HUES6 (cell line): ENCODE results near the gene ZDHHC22.
A peak's percentile ranks its signal among the peaks of the same experiment; 100 is the strongest.

Experiments
- H3K27ac ChIP-seq: 2 replicates; pipeline ENCODE4 v1.7.0; 2013; ENCODE audit warnings: low read depth, mild to moderate bottlenecking, low read length, inconsistent platforms
- H3K27me3 ChIP-seq: 2 replicates; pipeline ENCODE4 v1.6.1; 2013; ENCODE audit warnings: low read length; ENCODE audit not compliant: control insufficient read depth, insufficient read depth
- H3K36me3 ChIP-seq: 2 replicates; pipeline ENCODE4 v1.6.1; 2013; ENCODE audit warnings: low read length; ENCODE audit not compliant: control insufficient read depth, insufficient read depth
- H3K4me1 ChIP-seq: 2 replicates; pipeline ENCODE4 v1.6.1; 2013; ENCODE audit warnings: low read length; ENCODE audit not compliant: control insufficient read depth, insufficient read depth
- H3K4me3 ChIP-seq: 2 replicates; pipeline ENCODE4 v1.5.1; 2013; ENCODE audit warnings: low read depth, low read length
- H3K9ac ChIP-seq: one replicate; pipeline ENCODE4 v1.6.1; 2013; ENCODE audit warnings: mild to moderate bottlenecking, low read length
- H3K9me3 ChIP-seq: 2 replicates; pipeline ENCODE4 v1.6.1; 2013; ENCODE audit warnings: low read depth, low read length; ENCODE audit not compliant: control insufficient read depth, insufficient read depth

Gene ZDHHC22

DNA sequence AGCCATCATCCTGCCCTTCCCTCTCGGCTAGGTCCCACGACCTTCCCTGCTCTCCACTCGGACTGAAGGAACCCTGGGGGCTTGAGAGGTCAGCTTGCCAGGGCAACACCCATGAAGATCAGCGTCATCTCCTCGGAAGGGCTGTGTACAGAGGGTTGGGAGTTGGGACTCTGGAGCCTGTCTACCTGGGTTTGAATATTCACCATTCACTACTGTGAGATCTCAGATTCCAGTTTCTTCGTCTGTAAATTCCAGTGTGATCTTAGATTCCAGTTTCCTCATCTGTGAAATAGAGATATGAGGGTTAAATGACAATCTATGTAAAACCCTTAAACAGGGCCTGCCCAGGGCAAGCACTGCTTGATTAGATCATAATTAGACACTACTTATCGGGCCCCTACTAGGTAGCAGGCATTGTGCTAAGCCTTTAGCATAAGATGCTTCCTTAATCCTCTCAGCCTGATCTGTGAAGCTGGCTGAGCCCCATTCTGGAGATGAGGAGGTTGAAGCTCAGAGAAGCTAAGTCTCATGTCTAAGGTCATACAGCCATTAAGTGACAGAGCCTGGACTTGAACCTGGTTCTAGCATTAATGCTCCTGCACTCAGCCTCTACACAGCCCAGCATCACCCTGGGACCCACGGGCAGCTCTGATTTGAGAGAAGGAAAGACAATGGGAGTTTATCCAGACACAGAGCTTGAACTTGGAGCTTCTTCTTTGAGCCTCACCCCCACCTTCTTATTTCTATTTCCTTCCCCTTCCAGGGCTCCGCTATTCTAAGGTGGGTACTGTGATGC lies 612 bp upstream of the ZDHHC22 start:
- H3K4me1 ChIP-seq: peaks cover 45% of the 10 kb centered on the region
- peaks cover 52% of the 10 kb centered on the region for H3K27me3 ChIP-seq
- no peaks in the 10 kb centered on the region for H3K9me3 ChIP-seq
- peak overlapping the region; percentile 3 for H3K9ac ChIP-seq
- H3K4me3 ChIP-seq: peak overlapping the region; percentile 74
- H3K27ac ChIP-seq: no peak overlapping the region
- no peaks in the 10 kb centered on the region; the same call in 1 of the 2 replicates for H3K36me3 ChIP-seq

GRCh38 chr14:77140359-77141213 lies 1.0 kb downstream of the ZDHHC22 start:
- Histone ChIP-seq H3K9ac (peak overlapping the region; percentile 14), H3K4me1 (peaks cover 35% of the 10 kb centered on the region), H3K36me3 (no peaks in the 10 kb centered on the region; the same call in 1 of the 2 replicates), H3K27me3 (peaks cover 41% of the 10 kb centered on the region), H3K4me3 (peak overlapping the region; percentile 74), H3K27ac (no peak overlapping the region), H3K9me3 (no peaks in the 10 kb centered on the region)

GRCh38 chr14:77139540-77140358 lies 1.8 kb downstream of the ZDHHC22 start:
- peaks cover 43% of the 10 kb centered on the region for H3K27me3 ChIP-seq
- peak overlapping the region; percentile 74 for H3K4me3 ChIP-seq
- no peak overlapping the region for H3K27ac ChIP-seq
- peaks cover 33% of the 10 kb centered on the region for H3K4me1 ChIP-seq
- no peaks in the 10 kb centered on the region; the same call in 1 of the 2 replicates for H3K36me3 ChIP-seq
- H3K9ac ChIP-seq: peak overlapping the region; percentile 13
- H3K9me3 ChIP-seq: no peaks in the 10 kb centered on the region

- no peaks in the 10 kb centered on the region; the same call in 1 of the 2 replicates for H3K36me3 ChIP-seq
- no peaks in the 10 kb centered on the region for H3K9me3 ChIP-seq
- no peak overlapping the region for H3K9ac ChIP-seq
- peaks cover 27% of the 10 kb centered on the region for H3K4me1 ChIP-seq
- H3K27me3 ChIP-seq: peaks cover 50% of the 10 kb centered on the region
- peak overlapping the region; percentile 74; the same call in 1 of the 2 replicates for H3K4me3 ChIP-seq
- H3K27ac ChIP-seq: no peak overlapping the region
Observed at GRCh38 chr14:77139022-77139421, 2.6 kb downstream of the ZDHHC22 start.

DNA sequence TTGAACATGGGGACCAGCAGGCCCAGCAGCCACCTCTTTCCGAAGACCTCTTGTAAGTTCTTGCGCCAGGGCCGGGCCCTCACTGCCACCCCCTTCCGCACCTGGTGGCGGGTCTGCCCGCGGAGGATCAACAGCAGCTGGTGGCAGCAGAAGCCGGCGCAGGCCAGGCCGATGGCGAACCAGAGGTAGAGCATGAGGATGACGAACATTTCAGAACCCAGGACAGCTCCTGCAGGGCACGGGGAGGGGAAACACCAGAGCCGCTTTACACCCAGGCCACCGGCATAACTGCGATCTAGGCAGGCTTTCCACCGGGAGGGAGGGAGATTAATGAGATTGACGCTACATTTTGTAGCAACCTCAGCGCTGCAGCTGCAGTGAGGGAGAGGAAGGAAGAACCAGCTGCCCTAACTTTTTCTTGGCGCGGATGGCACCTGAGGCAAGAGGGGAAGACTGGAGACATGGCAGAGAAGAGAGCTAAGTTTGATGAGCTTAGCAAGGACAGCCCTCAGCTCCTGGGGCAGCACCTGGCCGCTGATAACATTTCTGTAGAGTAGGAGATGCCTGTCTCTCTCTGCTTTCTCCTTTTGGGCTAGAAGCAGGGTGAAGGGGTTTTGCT lies 7.8 kb downstream of the ZDHHC22 start:
- no peaks in the 10 kb centered on the region; the same call in 1 of the 2 replicates for H3K36me3 ChIP-seq

GRCh38 chr14:77131871-77132486 lies 9.6 kb downstream of the ZDHHC22 start:
- Histone ChIP-seq H3K4me1 (0 out of 2 replicates have a peak, but pooled peaks cover 2% of the 10 kb centered on the region), H3K4me3 (no peak overlapping the region), H3K27ac (no peak overlapping the region), H3K9me3 (no peaks in the 10 kb centered on the region), H3K9ac (no peak overlapping the region), H3K36me3 (no peaks in the 10 kb centered on the region; the same call in 1 of the 2 replicates), H3K27me3 (peaks cover 31% of the 10 kb centered on the region)

More for the DNA sequence above, 7.8 kb downstream of the ZDHHC22 start:
- H3K4me3 ChIP-seq: no peak overlapping the region
- H3K27me3 ChIP-seq: peaks cover 31% of the 10 kb centered on the region
- no peak overlapping the region for H3K27ac ChIP-seq
- H3K9ac ChIP-seq: no peak overlapping the region
- no peaks in the 10 kb centered on the region for H3K9me3 ChIP-seq
- no peaks in the 10 kb centered on the region for H3K4me1 ChIP-seq

DNA sequence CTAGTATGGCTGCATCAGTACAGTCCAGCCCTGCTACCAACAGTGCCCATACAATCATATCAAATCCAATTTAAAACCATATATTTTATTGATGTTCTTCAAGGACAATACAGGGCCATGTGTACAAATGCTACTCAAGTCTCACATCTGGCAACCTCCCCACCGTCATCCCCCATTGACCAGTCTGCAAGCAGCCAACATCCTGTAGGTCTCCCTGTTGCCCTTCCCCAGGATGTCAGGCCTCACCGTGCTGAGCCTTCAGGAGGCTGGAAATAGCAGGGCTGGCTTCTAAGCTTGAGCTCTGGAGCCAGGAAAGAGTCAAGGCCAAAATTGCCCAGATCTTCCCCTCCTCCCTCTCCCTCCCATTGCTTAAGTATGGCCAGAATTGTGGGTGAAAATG lies 10.4 kb downstream of the ZDHHC22 start:
- peaks cover 39% of the 10 kb centered on the region for H3K27me3 ChIP-seq
- H3K4me3 ChIP-seq: no peak overlapping the region
- no peaks in the 10 kb centered on the region for H3K9me3 ChIP-seq
- H3K36me3 ChIP-seq: no peaks in the 10 kb centered on the region; the same call in 1 of the 2 replicates
- no peak overlapping the region for H3K9ac ChIP-seq
- H3K4me1 ChIP-seq: 0 out of 2 replicates have a peak, but pooled peaks cover 2% of the 10 kb centered on the region
- no peak overlapping the region for H3K27ac ChIP-seq

DNA sequence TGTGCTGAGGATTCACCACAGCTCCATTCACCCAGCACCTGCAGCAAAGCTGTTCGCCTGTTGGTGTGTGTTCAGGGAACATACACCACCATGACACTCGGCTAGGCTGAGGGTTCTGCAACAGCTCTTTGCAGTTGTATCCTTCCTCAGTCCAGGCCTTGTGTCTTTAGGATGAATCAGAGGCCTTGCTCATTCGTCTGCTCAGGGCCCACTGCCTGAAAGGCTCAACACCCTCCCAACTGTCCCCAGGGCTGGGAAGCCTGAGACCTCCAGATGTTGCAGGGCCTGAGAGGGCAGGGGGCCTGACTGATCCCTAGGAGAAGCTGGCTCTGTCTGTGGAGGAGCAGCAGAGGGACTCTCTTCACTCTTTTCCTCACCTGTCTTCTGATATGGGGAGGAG lies 11.2 kb downstream of the ZDHHC22 start:
- Histone ChIP-seq H3K4me3 (no peak overlapping the region), H3K9ac (no peak overlapping the region)

GRCh38 chr14:77128414-77128891 lies 13.1 kb downstream of the ZDHHC22 start:
- H3K4me3 ChIP-seq: no peak overlapping the region
- H3K36me3 ChIP-seq: no peaks in the 10 kb centered on the region; the same call in 1 of the 2 replicates
- H3K27me3 ChIP-seq: peaks cover 44% of the 10 kb centered on the region
- H3K9me3 ChIP-seq: no peaks in the 10 kb centered on the region
- H3K4me1 ChIP-seq: peaks cover 18% of the 10 kb centered on the region
- no peak overlapping the region for H3K9ac ChIP-seq
- no peak overlapping the region for H3K27ac ChIP-seq

More for the DNA sequence above, 11.2 kb downstream of the ZDHHC22 start:
- no peaks in the 10 kb centered on the region; the same call in 1 of the 2 replicates for H3K36me3 ChIP-seq
- H3K9me3 ChIP-seq: no peaks in the 10 kb centered on the region
- peaks cover 47% of the 10 kb centered on the region for H3K27me3 ChIP-seq
- peaks cover 6% of the 10 kb centered on the region; the same call in 1 of the 2 replicates for H3K4me1 ChIP-seq
- no peak overlapping the region for H3K27ac ChIP-seq
